ENCODE measurements around the gene LNX1. TPM values are rescaled to one million over a fixed set of nuclear protein-coding genes. Genes with fewer than 3 reads are reported as not detected.

The LNX1 gene
- total RNA-seq, 1 donor from 2014 or later: not detected

- intact Hi-C loops (cut with micrococcal nuclease): no loop called here
- CTCF ChIA-PET: no interaction called here
- POLR2A ChIA-PET: no interaction called here
- Mint-ChIP-seq H3K36me3 (ENCODE audit: low read depth) (no peaks in the 10 kb centered on the region), H3K27me3 (peaks cover 29% of the 10 kb centered on the region), H3K27ac (no peak overlapping the region), H3K4me1 (no peaks in the 10 kb centered on the region), H3K4me3 (no peak overlapping the region), H3K9me3 (peaks cover 3% of the 10 kb centered on the region)
- TF ChIP-seq CTCF (IDR thresholded peaks at IDR 0.05): no peak
- ATAC-seq (ENCODE audit: low read depth) (no peak), DNase-seq (no peak)
Measured at GRCh38 chr4:53633608-53634007, 42.3 kb upstream of the LNX1 start.

GRCh38 chr4:53629296-53629695 lies 38.0 kb upstream of the LNX1 start:
- TF ChIP-seq CTCF (IDR thresholded peaks at IDR 0.05): no peak
- POLR2A ChIA-PET: no interaction called here
- no peak for DNase-seq
- H3K27me3 Mint-ChIP-seq: peaks cover 29% of the 10 kb centered on the region
- no peaks in the 10 kb centered on the region for H3K4me1 Mint-ChIP-seq
- intact Hi-C loops (cut with micrococcal nuclease): no loop called here
- no peak overlapping the region for H3K27ac Mint-ChIP-seq
- ATAC-seq (ENCODE audit: low read depth): no peak
- CTCF ChIA-PET: no interaction called here
- no peaks in the 10 kb centered on the region for H3K36me3 Mint-ChIP-seq (ENCODE audit: low read depth)
- no peak overlapping the region for H3K4me3 Mint-ChIP-seq
- peaks cover 3% of the 10 kb centered on the region for H3K9me3 Mint-ChIP-seq

- CTCF ChIA-PET: no interaction called here
- H3K27me3 Mint-ChIP-seq: peaks cover 20% of the 10 kb centered on the region
- H3K4me1 Mint-ChIP-seq: no peaks in the 10 kb centered on the region
- peaks cover 10% of the 10 kb centered on the region for H3K9me3 Mint-ChIP-seq
- TF ChIP-seq CTCF (IDR thresholded peaks at IDR 0.05): no peak
- DNase-seq (no peak), ATAC-seq (ENCODE audit: low read depth) (no peak)
- intact Hi-C loops (cut with micrococcal nuclease): no loop called here
- no peak overlapping the region for H3K4me3 Mint-ChIP-seq
- no peaks in the 10 kb centered on the region for H3K36me3 Mint-ChIP-seq (ENCODE audit: low read depth)
- POLR2A ChIA-PET: no interaction called here
- H3K27ac Mint-ChIP-seq: no peak overlapping the region
Measured at GRCh38 chr4:53626491-53626890, 35.2 kb upstream of the LNX1 start.

- H3K27me3 Mint-ChIP-seq: peaks cover 21% of the 10 kb centered on the region
- CTCF ChIA-PET: no interaction called here
- H3K4me3 Mint-ChIP-seq: no peak overlapping the region
- POLR2A ChIA-PET: no interaction called here
- ATAC-seq (ENCODE audit: low read depth) (no peak), DNase-seq (no peak)
- intact Hi-C loops (cut with micrococcal nuclease): no loop called here
- no peak for TF ChIP-seq CTCF (IDR thresholded peaks at IDR 0.05)
- no peaks in the 10 kb centered on the region for H3K4me1 Mint-ChIP-seq
- H3K36me3 Mint-ChIP-seq (ENCODE audit: low read depth): no peaks in the 10 kb centered on the region
- H3K9me3 Mint-ChIP-seq: peaks cover 10% of the 10 kb centered on the region
- no peak overlapping the region for H3K27ac Mint-ChIP-seq
Measured at GRCh38 chr4:53625888-53626287, 34.6 kb upstream of the LNX1 start.

- no peak for TF ChIP-seq CTCF (IDR thresholded peaks at IDR 0.05)
- Mint-ChIP-seq H3K27me3 (peaks cover 18% of the 10 kb centered on the region), H3K9me3 (peaks cover 10% of the 10 kb centered on the region), H3K4me1 (no peaks in the 10 kb centered on the region), H3K36me3 (ENCODE audit: low read depth) (no peaks in the 10 kb centered on the region), H3K27ac (no peak overlapping the region), H3K4me3 (no peak overlapping the region)
- ATAC-seq (ENCODE audit: low read depth): no peak
- intact Hi-C loops (cut with micrococcal nuclease): no loop called here
- POLR2A ChIA-PET: interaction anchor here (0.7 kb wide), 1 partner anchor 23 kb away, joined by 4 read pairs; no protein-coding TSS in a partner anchor
- DNase-seq: no peak
- CTCF ChIA-PET: no interaction called here
Measured at GRCh38 chr4:53622739-53623151, 31.5 kb upstream of the LNX1 start.
